Gastrocnemius medialis (tissue), 4 donors: ENCODE measurements around the gene ARHGAP24. TPM values are rescaled to one million over a fixed set of nuclear protein-coding genes. Genes with fewer than 3 reads are reported as not detected.

Source experiments
- ATAC-seq, 2 donors: fragments of 150-250 bp; one replicate each; pipeline ENCODE4 v1.9.1; 2016
- DNase-seq, 2 donors: peaks; one replicate each; pipeline ENCODE4 v3.0.0-alpha.2; 2019
- H3K27ac ChIP-seq, 4 donors: fragments of 200-600 bp; sonication (generic); 1 replicate in 1 of 4; 2 replicates in 3 of 4; pipeline ENCODE4 v1.5.1; 2016 to 2018; ENCODE audit warnings: mild to moderate bottlenecking in 2 of 4, moderate library complexity in 1 of 4
- H3K27me3 ChIP-seq, 3 donors: fragments of 200-600 bp; sonication (generic) in 2 of 3; 1 replicate in 1 of 3; 2 replicates in 2 of 3; pipeline versions ENCODE4 v1.5.1 to v1.6.0; 2016 to 2019; ENCODE audit warnings: mild to moderate bottlenecking in 1 of 3, moderate library complexity in 1 of 3
- H3K36me3 ChIP-seq, 2 donors: fragments of 200-600 bp; sonication (generic) in 1 of 2; one replicate each; pipeline ENCODE4 v1.5.1; 2017 to 2018
- H3K4me1 ChIP-seq, 2 donors: fragments of 200-600 bp; sonication (generic) in 1 of 2; one replicate each; pipeline ENCODE4 v1.5.1; 2016 to 2017; ENCODE audit warnings: mild to moderate bottlenecking in 2 of 2
- H3K4me3 ChIP-seq, 4 donors: fragments of 200-600 bp; sonication (generic) in 3 of 4; 1 replicate in 1 of 4; 2 replicates in 3 of 4; pipeline ENCODE4 v1.5.1; 2016 to 2019; ENCODE audit warnings: mild to moderate bottlenecking in 2 of 4
- H3K9me3 ChIP-seq, 3 donors: fragments of 200-600 bp; sonication (generic) in 2 of 3; 1 replicate in 1 of 3; 2 replicates in 2 of 3; pipeline ENCODE4 v1.5.1; 2016 to 2019
- CTCF ChIP-seq, 5 experiments: fragments of 450-650 bp in 3 of 5; fragments of 200-600 bp in 2 of 5; sonication (generic) in 2 of 5; IDR thresholded peaks in 4 of 5; conservative IDR thresholded peaks in 1 of 5; 1 replicate in 4 of 5; 2 replicates in 1 of 5; pipeline ENCODE4 v1.5.1; 2016 to 2019; ENCODE audit warnings: antibody characterized with exemption in 5 of 5, mild to moderate bottlenecking in 3 of 5, moderate library complexity in 3 of 5
- POLR2A ChIP-seq, 2 donors: fragments of 450-650 bp; IDR thresholded peaks; one replicate each; pipeline ENCODE4 v1.6.1; 2017; ENCODE audit warnings: antibody characterized with exemption in 2 of 2, mild to moderate bottlenecking in 2 of 2, moderate library complexity in 2 of 2
- in situ Hi-C, 4 donors: fragments of 200-750 bp; cut with MboI; loops; one replicate each; pipeline versions ENCODE4 v1.15.0 to v1.8.0; 2017; ENCODE audit warnings: low sequenced_read_pairs in 4 of 4
- intact Hi-C: fragments of 100-400 bp; cut with DNase I; formaldehyde crosslinking; loops from one replicate; pipeline ENCODE4 v1.15.1; 2023; ENCODE audit warnings: low total_unique reads
- total RNA-seq, 4 donors: library from RNA; depleted of rRNA; stranded (reverse); fragments of >200 nt; gene quantifications; one replicate each; pipeline versions ENCODE4 v1.1.0 to v1.2.3, GENCODE V29; 2016

The ARHGAP24 gene
- total RNA-seq, 4 donors from 2014 or later: 2.8 to 7.8 (median 5.3) TPM

- intact Hi-C loops: no loop called here
- no peak overlapping the region for H3K27ac ChIP-seq
- ATAC-seq: no peak
Measured at GRCh38 chr4:85708468-85708867, 233.5 kb downstream of the ARHGAP24 start.

DNA sequence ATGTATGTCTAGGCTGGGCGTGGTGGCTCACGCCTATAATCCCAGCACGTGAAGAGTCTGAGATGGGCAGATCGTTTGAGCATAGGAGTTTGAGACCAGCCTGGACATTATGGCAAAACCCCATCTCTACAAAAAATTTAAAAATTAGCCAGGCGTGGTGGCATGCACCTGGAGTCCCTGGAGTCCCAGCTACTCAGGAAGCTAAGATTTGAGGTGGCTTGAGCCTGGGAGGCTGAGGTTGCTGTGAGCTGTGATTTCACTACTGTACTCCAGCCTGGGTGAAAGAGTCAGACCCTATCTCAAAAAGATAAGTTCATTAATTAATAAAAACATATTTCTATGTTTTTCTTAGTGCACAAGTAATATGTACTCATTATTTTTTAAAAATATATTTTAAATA lies 238.1 kb downstream of the ARHGAP24 start:
- H3K4me3 ChIP-seq: no peak overlapping the region
- DNase-seq: no peak
- H3K36me3 ChIP-seq: no peaks in the 10 kb centered on the region
- no peak overlapping the region for H3K27ac ChIP-seq
- no peaks in the 10 kb centered on the region for H3K9me3 ChIP-seq
- H3K4me1 ChIP-seq: no peaks in the 10 kb centered on the region
- TF ChIP-seq CTCF (IDR thresholded peaks at IDR 0.05 in 4 of 5, conservative IDR thresholded peaks at IDR 0.05 in 1 of 5) (no peak), POLR2A (IDR thresholded peaks at IDR 0.05) (no peak)
- no peaks in the 10 kb centered on the region for H3K27me3 ChIP-seq
- no peak for ATAC-seq
- intact Hi-C loops (no loop called here), in situ Hi-C loops (no loop called here)

More at GRCh38 chr4:85708468-85708867, 233.5 kb downstream of the ARHGAP24 start:
- Histone ChIP-seq H3K36me3 (no peaks in the 10 kb centered on the region), H3K9me3 (no peaks in the 10 kb centered on the region), H3K27me3 (no peaks in the 10 kb centered on the region), H3K4me1 (no peaks in the 10 kb centered on the region), H3K4me3 (no peak overlapping the region)
- no peak for DNase-seq
- TF ChIP-seq POLR2A (IDR thresholded peaks at IDR 0.05) (no peak), CTCF (IDR thresholded peaks at IDR 0.05 in 4 of 5, conservative IDR thresholded peaks at IDR 0.05 in 1 of 5) (no peak)
- in situ Hi-C loops: no loop called here

GRCh38 chr4:85715991-85716737 lies 241.2 kb downstream of the ARHGAP24 start:
- H3K27ac ChIP-seq: no peak overlapping the region
- no peak for TF ChIP-seq POLR2A (IDR thresholded peaks at IDR 0.05)
- no peak for TF ChIP-seq CTCF (IDR thresholded peaks at IDR 0.05 in 4 of 5, conservative IDR thresholded peaks at IDR 0.05 in 1 of 5)
- H3K4me3 ChIP-seq: no peak overlapping the region
- H3K4me1 ChIP-seq: no peaks in the 10 kb centered on the region
- no peaks in the 10 kb centered on the region for H3K36me3 ChIP-seq
- ATAC-seq (no peak), DNase-seq (no peak)
- no peaks in the 10 kb centered on the region for H3K27me3 ChIP-seq
- in situ Hi-C loops: no loop called here
- intact Hi-C loops: no loop called here
- no peaks in the 10 kb centered on the region for H3K9me3 ChIP-seq

DNA sequence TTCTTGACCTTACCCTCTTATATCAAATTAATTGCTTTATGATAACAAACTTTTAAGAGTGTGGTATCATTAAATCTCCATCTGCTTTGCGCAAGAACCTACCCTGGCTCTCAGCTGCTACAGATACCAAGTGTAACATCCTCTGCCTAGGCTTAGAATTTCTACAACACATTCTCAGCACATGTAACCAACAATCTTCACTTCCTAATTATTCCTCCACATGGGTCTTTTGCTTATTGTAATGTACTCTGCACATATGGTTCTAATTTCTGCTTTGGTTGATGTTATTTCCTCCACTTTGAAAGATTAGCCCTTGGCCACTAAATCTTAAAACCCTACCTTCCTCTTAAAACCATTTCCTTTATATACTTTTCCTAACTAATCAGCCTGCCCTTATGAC lies 242.4 kb downstream of the ARHGAP24 start:
- DNase-seq (no peak), ATAC-seq (no peak)
- Histone ChIP-seq H3K36me3 (no peaks in the 10 kb centered on the region), H3K27ac (no peak overlapping the region), H3K27me3 (no peaks in the 10 kb centered on the region), H3K4me3 (no peak overlapping the region), H3K4me1 (no peaks in the 10 kb centered on the region), H3K9me3 (no peaks in the 10 kb centered on the region)
- TF ChIP-seq CTCF (IDR thresholded peaks at IDR 0.05 in 4 of 5, conservative IDR thresholded peaks at IDR 0.05 in 1 of 5) (no peak), POLR2A (IDR thresholded peaks at IDR 0.05) (no peak)
- in situ Hi-C loops: no loop called here
- intact Hi-C loops: no loop called here

- H3K4me3 ChIP-seq: no peak overlapping the region
- TF ChIP-seq POLR2A (IDR thresholded peaks at IDR 0.05) (no peak), CTCF (IDR thresholded peaks at IDR 0.05 in 4 of 5, conservative IDR thresholded peaks at IDR 0.05 in 1 of 5) (no peak)
- no peaks in the 10 kb centered on the region for H3K9me3 ChIP-seq
- no peaks in the 10 kb centered on the region for H3K27me3 ChIP-seq
- no peak overlapping the region for H3K27ac ChIP-seq
- ATAC-seq: no peak
- intact Hi-C loops (no loop called here), in situ Hi-C loops (no loop called here)
- no peaks in the 10 kb centered on the region for H3K4me1 ChIP-seq
- no peaks in the 10 kb centered on the region for H3K36me3 ChIP-seq
- DNase-seq: no peak
Measured at GRCh38 chr4:85717847-85718246, 242.9 kb downstream of the ARHGAP24 start.
